ENCODE data around the gene NDST1. TPM values are rescaled to one million over a fixed set of nuclear protein-coding genes. Genes with fewer than 3 reads are reported as not detected.

The NDST1 gene
- total RNA-seq, 4 donors from 2014 or later = 58.3 to 146 (median 72.1) TPM

- ATAC-seq = no peak
- Histone ChIP-seq H3K4me3 (no peak overlapping the region), H3K27ac (peak overlapping the region in 3 of 4 donors; percentile 2 to 42 (median 32)), H3K9me3 (no peaks in the 10 kb centered on the region), H3K36me3 (peaks cover 0 to 23% of the 10 kb centered on the region in 2 donors), H3K4me1 (peaks cover 4 to 100% (median 43%) of the 10 kb centered on the region in 3 donors), H3K27me3 (no peaks in the 10 kb centered on the region)
- TF ChIP-seq POLR2AphosphoS5 (IDR thresholded peaks at IDR 0.05) = no peak
- TF ChIP-seq CTCF (IDR thresholded peaks at IDR 0.05) = no peak
- TF ChIP-seq POLR2A (IDR thresholded peaks at IDR 0.05) = no peak
- no peak for TF ChIP-seq EP300 (IDR thresholded peaks at IDR 0.05)
- 75 to 84% methylated on average over 6 to 10 of the region's 10 CpGs for WGBS, 2 donors (ENCODE audit: low coverage in 1 of 2)
Measured at GRCh38 chr5:150519560-150519945, 11.6 kb downstream of the NDST1 start.

GRCh38 chr5:150519978-150520377 is 12.0 kb downstream of the NDST1 start:
- H3K9me3 ChIP-seq = no peaks in the 10 kb centered on the region
- WGBS, 2 donors (ENCODE audit: low coverage in 1 of 2) = 80 to 83% methylated on average over 1 to 3 of the region's 4 CpGs
- H3K4me1 ChIP-seq = peaks cover 4 to 100% (median 40%) of the 10 kb centered on the region in 3 donors
- TF ChIP-seq CTCF (IDR thresholded peaks at IDR 0.05) (no peak), EP300 (IDR thresholded peaks at IDR 0.05) (no peak), POLR2A (IDR thresholded peaks at IDR 0.05) (no peak), POLR2AphosphoS5 (IDR thresholded peaks at IDR 0.05) (no peak)
- no peak overlapping the region for H3K4me3 ChIP-seq
- H3K27me3 ChIP-seq = no peaks in the 10 kb centered on the region
- peak overlapping the region in 2 of 4 donors; percentile 32 to 42 for H3K27ac ChIP-seq
- H3K36me3 ChIP-seq = peaks cover 0 to 23% of the 10 kb centered on the region in 2 donors
- ATAC-seq = no peak

GRCh38 chr5:150520747-150521521 is 13.0 kb downstream of the NDST1 start:
- peaks cover 0 to 23% of the 10 kb centered on the region in 2 donors for H3K36me3 ChIP-seq
- no peaks in the 10 kb centered on the region for H3K27me3 ChIP-seq
- 67 to 92% methylated on average over 3 to 9 of the region's 38 CpGs for WGBS, 2 donors (ENCODE audit: low coverage in 1 of 2)
- no peaks in the 10 kb centered on the region for H3K9me3 ChIP-seq
- H3K4me3 ChIP-seq = no peak overlapping the region
- H3K27ac ChIP-seq = peak overlapping the region in 3 of 4 donors; percentile 8 to 48 (median 45)
- ATAC-seq = no peak
- H3K4me1 ChIP-seq = peaks cover 4 to 100% (median 31%) of the 10 kb centered on the region in 3 donors
- TF ChIP-seq EP300 (IDR thresholded peaks at IDR 0.05) (no peak), CTCF (IDR thresholded peaks at IDR 0.05) (no peak), POLR2AphosphoS5 (IDR thresholded peaks at IDR 0.05) (no peak), POLR2A (IDR thresholded peaks at IDR 0.05) (no peak)

- Histone ChIP-seq H3K9me3 (no peaks in the 10 kb centered on the region), H3K4me3 (no peak overlapping the region), H3K27ac (no peak overlapping the region), H3K36me3 (peaks cover 0 to 23% of the 10 kb centered on the region in 2 donors), H3K27me3 (no peaks in the 10 kb centered on the region), H3K4me1 (peaks cover 4 to 100% (median 29%) of the 10 kb centered on the region in 3 donors)
- no CpG with 5 or more reads among the region's 14 CpGs for WGBS, 2 donors (ENCODE audit: low coverage in 1 of 2)
- ATAC-seq = no peak
- TF ChIP-seq POLR2A (IDR thresholded peaks at IDR 0.05) (no peak), POLR2AphosphoS5 (IDR thresholded peaks at IDR 0.05) (no peak), EP300 (IDR thresholded peaks at IDR 0.05) (no peak), CTCF (IDR thresholded peaks at IDR 0.05) (no peak)
Measured at GRCh38 chr5:150521522-150521817, 13.5 kb downstream of the NDST1 start.
